IMR-90 (cell line): ENCODE measurements around the gene HS2ST1. TPM values are rescaled to one million over a fixed set of nuclear protein-coding genes. Genes with fewer than 3 reads are reported as not detected.

Experiments
- ATAC-seq: fragments of 200-7000 bp; cut with Tn5 transposase; 2 replicates; pipeline ENCODE4 v1.9.1; 2020; ENCODE audit warnings: low read depth, mild to moderate bottlenecking, moderate library complexity
- BruUV-seq: library from RNA; stranded (reverse); fragments of 400-500 nt; replicated peaks from 2 replicates; lab custom pipeline; 2021; lab: Mats Ljungman, UMichigan
- CTCF ChIA-PET: fragments of 300-600 bp; formaldehyde crosslinking; extraction: SDS; loops from one replicate; lab custom pipeline; 2021; ENCODE audit warnings: antibody characterized with exemption; lab: Yijun Ruan, JAX
- POLR2A ChIA-PET: fragments of 300-600 bp; sonication (Branson Sonifier 250); formaldehyde crosslinking; loops from one replicate; lab custom pipeline; 2022; ENCODE audit warnings: antibody characterized with exemption; ENCODE audit not compliant: unreplicated experiment; lab: Charles Lee
- DNase-seq: peaks from one replicate; pipeline ENCODE4 v3.0.0; 2013
- H2AFZ ChIP-seq: replicated peaks from 2 replicates; pipeline ENCODE3; 2013; ENCODE audit warnings: low read length, mild to moderate bottlenecking; ENCODE audit not compliant: poor library complexity
- H2AK5ac ChIP-seq: 2 replicates; pipeline ENCODE4 v1.6.1; 2013; ENCODE audit warnings: low read depth, low read length, inconsistent platforms
- H2AK9ac ChIP-seq: replicated peaks from 2 replicates; pipeline ENCODE3; 2013; ENCODE audit warnings: mild to moderate bottlenecking, low read depth, low read length, moderate library complexity; ENCODE audit not compliant: poor library complexity
- H2BK120ac ChIP-seq: 2 replicates; pipeline ENCODE4 v1.6.1; 2013; ENCODE audit warnings: low read depth, low read length, inconsistent platforms
- H2BK15ac ChIP-seq: 3 replicates; pipeline ENCODE4 v1.6.1; 2013; ENCODE audit warnings: low read depth, low read length, inconsistent platforms
- H2BK20ac ChIP-seq: 2 replicates; pipeline ENCODE4 v1.6.1; 2013; ENCODE audit warnings: low read depth, mild to moderate bottlenecking, inconsistent platforms, low read length, moderate library complexity
- H2BK5ac ChIP-seq: 2 replicates; pipeline ENCODE4 v1.6.1; 2013; ENCODE audit warnings: mild to moderate bottlenecking, low read depth, low read length, inconsistent platforms; ENCODE audit not compliant: poor library complexity, severe bottlenecking
- H3K14ac ChIP-seq: replicated peaks from 2 replicates; pipeline ENCODE4 v1.6.1; 2013; ENCODE audit warnings: low read depth, low read length, inconsistent platforms
- H3K18ac ChIP-seq: 2 replicates; pipeline ENCODE4 v1.6.1; 2013; ENCODE audit warnings: low read depth, low read length, control low read depth
- H3K23ac ChIP-seq: 2 replicates; pipeline ENCODE4 v1.6.1; 2013; ENCODE audit warnings: low read depth, low read length, inconsistent platforms
- H3K27ac ChIP-seq: 2 replicates; pipeline ENCODE4 v1.5.1; 2013; ENCODE audit warnings: mild to moderate bottlenecking, control low read depth, low read length; ENCODE audit not compliant: insufficient read depth
- H3K27me3 ChIP-seq: 2 replicates; pipeline ENCODE4 v1.6.1; 2013; ENCODE audit warnings: low read length; ENCODE audit not compliant: control insufficient read depth, insufficient read depth
- H3K36me3 ChIP-seq: 2 replicates; pipeline ENCODE4 v1.6.1; 2013; ENCODE audit warnings: low read length, mixed read lengths; ENCODE audit not compliant: control insufficient read depth, insufficient read depth
- H3K4ac ChIP-seq: 2 replicates; pipeline ENCODE4 v1.6.1; 2013; ENCODE audit warnings: low read depth, low read length, inconsistent platforms
- H3K4me1 ChIP-seq: 2 replicates; pipeline ENCODE4 v1.6.1; 2013; ENCODE audit warnings: low read length, mixed read lengths; ENCODE audit not compliant: control insufficient read depth, insufficient read depth
- H3K4me2 ChIP-seq: 2 replicates; pipeline ENCODE4 v1.6.1; 2013; ENCODE audit warnings: low read depth, mild to moderate bottlenecking, control low read depth, low read length, moderate library complexity
- H3K4me3 ChIP-seq: 2 replicates; pipeline ENCODE4 v1.5.1; 2013; ENCODE audit warnings: low read depth, mild to moderate bottlenecking, control low read depth, low read length, moderate library complexity; ENCODE audit not compliant: insufficient read depth
- H3K56ac ChIP-seq: 2 replicates; pipeline ENCODE4 v1.6.1; 2013; ENCODE audit warnings: low read length, inconsistent platforms; ENCODE audit not compliant: insufficient read depth; ENCODE audit errors: extremely low read depth
- H3K79me1 ChIP-seq, 2 experiments: 2 replicates each; pipeline ENCODE4 v1.6.1; 2013; ENCODE audit warnings: low read length in 2 of 2, inconsistent platforms in 1 of 2, low read depth in 1 of 2
- H3K9ac ChIP-seq: 2 replicates; pipeline ENCODE4 v1.6.1; 2013; ENCODE audit warnings: low read depth, low read length, control low read depth
- H3K9me1 ChIP-seq: 2 replicates; pipeline ENCODE4 v1.6.1; 2013; ENCODE audit warnings: low read length, inconsistent platforms; ENCODE audit not compliant: insufficient read depth
- H3K9me3 ChIP-seq: 2 replicates; pipeline ENCODE4 v1.6.1; 2013; ENCODE audit warnings: low read length; ENCODE audit not compliant: control insufficient read depth, insufficient read depth
- H4K20me1 ChIP-seq: 2 replicates; pipeline ENCODE4 v1.6.1; 2013; ENCODE audit warnings: low read length, inconsistent platforms; ENCODE audit not compliant: insufficient read depth
- H4K5ac ChIP-seq: 2 replicates; pipeline ENCODE4 v1.6.1; 2013; ENCODE audit warnings: mild to moderate bottlenecking, low read depth, low read length, control low read depth
- H4K8ac ChIP-seq, 2 experiments: 2 replicates each; pipeline ENCODE4 v1.6.1; 2013; ENCODE audit warnings: low read depth in 2 of 2, low read length in 2 of 2, control low read depth in 1 of 2, inconsistent platforms in 1 of 2
- H4K91ac ChIP-seq: 2 replicates; pipeline ENCODE4 v1.6.1; 2013; ENCODE audit warnings: low read depth, low read length, inconsistent platforms; ENCODE audit not compliant: insufficient read depth
- ELK1 ChIP-seq: fragments of 150-350 bp; IDR thresholded peaks from 2 replicates; pipeline ENCODE4 v1.6.1; 2016; ENCODE audit warnings: low read depth, mild to moderate bottlenecking, low read length, moderate library complexity, borderline replicate concordance
- MXI1 ChIP-seq: IDR thresholded peaks from 2 replicates; pipeline ENCODE4 v1.6.1; 2012; ENCODE audit warnings: low read depth, mild to moderate bottlenecking, low read length, moderate library complexity, borderline replicate concordance
- RFX5 ChIP-seq: IDR thresholded peaks from 2 replicates; pipeline ENCODE4 v1.8.0; 2012; ENCODE audit warnings: low read depth, mild to moderate bottlenecking, low read length, moderate library complexity
- SMC3 ChIP-seq: fragments of 150-350 bp; IDR thresholded peaks from 2 replicates; pipeline ENCODE4 v1.6.1; 2016; ENCODE audit warnings: low read depth, mild to moderate bottlenecking, antibody characterized with exemption, low read length, moderate library complexity
- WGBS, 2 experiments: methylation state at CpG; one replicate each; pipeline versions ENCODE4 v1.1.5 to v1.1.7; 2013; ENCODE audit warnings: missing lambda C conversion rate in 2 of 2; ENCODE audit not compliant: insufficient read length in 1 of 2; ENCODE audit errors: extremely low coverage in 2 of 2; 5-methylcytosine and 5-hydroxymethylcytosine counted together
- dilution Hi-C: fragments of 300-500 bp; cut with HindIII; formaldehyde crosslinking; loops from one replicate; pipeline ENCODE4 v1.14.3; 2018; ENCODE audit warnings: low sequenced_read_pairs; ENCODE audit not compliant: unreplicated experiment
- in situ Hi-C: fragments of 300-500 bp; cut with MboI; formaldehyde crosslinking; loops from 3 replicates; pipeline ENCODE4 v1.14.3; 2019; ENCODE audit warnings: low sequenced_read_pairs, inconsistent platforms, mixed read lengths
- intact Hi-C: fragments of 100-400 bp; cut with micrococcal nuclease; formaldehyde crosslinking; loops from 2 replicates; pipeline ENCODE4 v1.10.0; 2022
- polyA plus RNA-seq, 3 experiments: library from polyadenylated mRNA; depleted of rRNA; stranded (reverse); fragments of >200 nt; gene quantifications; 2 replicates each; pipeline ENCODE4 v1.2.3, GENCODE V29; 2012; ENCODE audit warnings: low replicate concordance in 1 of 3
- total RNA-seq: library from RNA; depleted of rRNA; stranded (reverse); fragments of >200 nt; gene quantifications from 2 replicates; pipeline ENCODE4 v1.2.3, GENCODE V29; 2012

The HS2ST1 gene
- total and polyA plus RNA-seq, 2 of the 4 experiments (the other 2 are of a cell fraction) = 7.8 to 13.1 TPM

GRCh38 chr1:86922445-86922844 is 8.0 kb downstream of the HS2ST1 start:
- Histone ChIP-seq H2BK15ac (no peak overlapping the region), H3K9ac (no peak overlapping the region), H2BK20ac (no peak overlapping the region), H3K14ac (no peak overlapping the region), H3K56ac (no peak overlapping the region), H3K27ac (no peak overlapping the region), H3K18ac (no peak overlapping the region), H2AK9ac (no peak overlapping the region), H4K5ac (no peak overlapping the region), H4K20me1 (no peaks in the 10 kb centered on the region; the same call in 1 of the 2 replicates), H2AFZ (no peak overlapping the region), H4K8ac (no peak overlapping the region), H3K9me3 (peaks cover 5% of the 10 kb centered on the region; the same call in 1 of the 2 replicates), H3K9me1 (no peaks in the 10 kb centered on the region), H2BK120ac (no peak overlapping the region), H3K4me1 (no peaks in the 10 kb centered on the region), H3K23ac (no peak overlapping the region), H3K4me3 (no peak overlapping the region), H3K4me2 (no peak overlapping the region), H4K91ac (no peak overlapping the region), H3K4ac (no peak overlapping the region), H3K27me3 (no peaks in the 10 kb centered on the region), H2BK5ac (no peak overlapping the region), H3K79me1 (peaks cover 15 to 20% of the 10 kb centered on the region in 2 experiments), H2AK5ac (no peak overlapping the region), H3K36me3 (no peaks in the 10 kb centered on the region)
- intact Hi-C loops = no loop called here
- ChIA-PET POLR2A (no interaction called here), CTCF (interaction anchor here (0.6 kb wide), 1 partner anchor 161 kb away, joined by 3 read pairs; no protein-coding TSS in a partner anchor)
- BruUV-seq = no TSS peak
- ATAC-seq (no peak), DNase-seq (no peak)
- no CpG with 5 or more reads among the region's 1 CpG for WGBS, 2 experiments
- in situ Hi-C loops = no loop called here
- dilution Hi-C loops = no loop called here
- TF ChIP-seq ELK1 (no peak), SMC3 (no peak), MXI1 (no peak), RFX5 (no peak)
